Measurements from ENCODE around the gene ZNF844.

The ZNF844 gene

DNA sequence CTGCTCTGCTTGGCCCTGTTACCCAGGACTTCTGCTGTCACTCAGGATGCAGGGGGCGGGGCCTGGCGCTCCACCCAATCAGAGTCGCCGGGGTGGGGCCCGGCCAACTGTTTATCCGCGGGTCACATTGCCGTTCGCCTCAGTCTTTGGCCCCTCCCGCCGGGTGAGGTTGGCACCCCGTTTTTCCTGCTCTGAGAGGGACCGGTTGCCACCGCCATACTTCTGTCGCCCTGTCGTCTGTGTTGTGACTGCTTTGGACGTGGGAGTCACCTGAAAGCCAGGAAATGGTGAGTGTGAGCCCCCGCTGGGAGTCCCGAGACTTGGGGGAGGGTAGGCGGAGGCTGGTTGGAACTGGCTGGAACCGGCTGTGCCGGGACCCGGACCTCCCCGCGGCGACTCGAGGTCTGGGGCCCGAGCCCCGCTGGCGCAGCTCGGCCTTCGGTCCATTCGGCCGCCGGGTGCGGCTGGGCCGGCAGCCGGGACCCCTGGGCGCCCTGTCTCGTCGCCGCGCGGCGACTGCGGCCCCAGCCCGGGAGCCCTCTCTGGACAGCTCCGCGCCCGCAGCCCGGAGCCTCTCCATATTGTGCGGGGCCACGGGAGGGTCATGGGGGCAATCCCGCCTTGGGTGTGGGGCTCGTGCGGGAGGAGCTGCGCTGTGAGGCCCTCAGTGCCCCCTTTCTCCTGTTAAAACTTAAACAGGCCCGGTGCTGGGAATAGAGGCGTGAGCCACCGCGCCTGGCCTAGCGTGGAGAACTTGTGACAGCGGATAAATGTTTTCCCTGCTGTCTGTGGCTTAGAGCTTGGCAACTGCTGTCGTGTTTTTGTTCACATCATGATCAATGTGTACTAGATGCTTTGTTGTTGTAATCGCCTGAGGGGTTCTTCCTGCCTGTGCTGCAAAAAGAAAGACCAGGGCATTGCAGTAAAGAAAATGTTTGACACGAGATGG, at the start of gene ZNF844:
ZNF844 (plus strand) TSS at position 142 of the 949 bp plus-strand sequence; CDS start at position 285, 143 bp downstream.
- TF ChIP-seq, protein P1, sequence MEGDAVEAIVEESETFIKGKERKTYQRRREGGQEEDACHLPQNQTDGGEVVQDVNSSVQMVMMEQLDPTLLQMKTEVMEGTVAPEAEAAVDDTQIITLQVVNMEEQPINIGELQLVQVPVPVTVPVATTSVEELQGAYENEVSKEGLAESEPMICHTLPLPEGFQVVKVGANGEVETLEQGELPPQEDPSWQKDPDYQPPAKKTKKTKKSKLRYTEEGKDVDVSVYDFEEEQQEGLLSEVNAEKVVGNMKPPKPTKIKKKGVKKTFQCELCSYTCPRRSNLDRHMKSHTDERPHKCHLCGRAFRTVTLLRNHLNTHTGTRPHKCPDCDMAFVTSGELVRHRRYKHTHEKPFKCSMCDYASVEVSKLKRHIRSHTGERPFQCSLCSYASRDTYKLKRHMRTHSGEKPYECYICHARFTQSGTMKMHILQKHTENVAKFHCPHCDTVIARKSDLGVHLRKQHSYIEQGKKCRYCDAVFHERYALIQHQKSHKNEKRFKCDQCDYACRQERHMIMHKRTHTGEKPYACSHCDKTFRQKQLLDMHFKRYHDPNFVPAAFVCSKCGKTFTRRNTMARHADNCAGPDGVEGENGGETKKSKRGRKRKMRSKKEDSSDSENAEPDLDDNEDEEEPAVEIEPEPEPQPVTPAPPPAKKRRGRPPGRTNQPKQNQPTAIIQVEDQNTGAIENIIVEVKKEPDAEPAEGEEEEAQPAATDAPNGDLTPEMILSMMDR (IDR thresholded peaks at IDR 0.05; ENCODE audit: low read depth, low read length) = no peak
- H3K4me3 ChIP-seq (ENCODE audit: low read depth, low read length) = peak within 1 kb of the TSS; percentile 85

GRCh38 chr19:12015015-12015752, 49.3 kb upstream of the ZNF844 start:
- TF ChIP-seq, protein P1 (IDR thresholded peaks at IDR 0.05; ENCODE audit: low read depth, low read length) = no peak

DNA sequence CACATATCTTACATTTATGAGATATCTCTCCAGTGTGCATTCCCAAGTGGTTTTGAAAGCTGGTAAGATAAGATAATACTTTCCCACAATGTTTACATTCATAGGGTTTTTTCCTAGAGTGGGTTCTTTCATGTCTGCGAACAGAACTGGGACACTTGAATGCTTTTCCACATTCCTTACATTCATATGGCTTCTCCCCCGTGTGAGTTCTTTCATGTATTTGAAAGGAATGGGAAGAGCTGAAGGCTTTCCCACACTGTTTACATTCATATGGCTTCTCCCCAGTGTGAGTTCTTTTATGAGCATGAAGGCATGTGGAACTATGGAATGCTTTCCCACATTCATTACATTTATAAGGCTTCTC, 48.8 kb upstream of the ZNF844 start:
- TF ChIP-seq, protein P1 (IDR thresholded peaks at IDR 0.05; ENCODE audit: low read depth, low read length) = no peak
- H3K4me3 ChIP-seq (ENCODE audit: low read depth, low read length) = no peak overlapping the region

More at GRCh38 chr19:12015015-12015752, 49.3 kb upstream of the ZNF844 start:
- no peak overlapping the region for H3K4me3 ChIP-seq (ENCODE audit: low read depth, low read length)

DNA sequence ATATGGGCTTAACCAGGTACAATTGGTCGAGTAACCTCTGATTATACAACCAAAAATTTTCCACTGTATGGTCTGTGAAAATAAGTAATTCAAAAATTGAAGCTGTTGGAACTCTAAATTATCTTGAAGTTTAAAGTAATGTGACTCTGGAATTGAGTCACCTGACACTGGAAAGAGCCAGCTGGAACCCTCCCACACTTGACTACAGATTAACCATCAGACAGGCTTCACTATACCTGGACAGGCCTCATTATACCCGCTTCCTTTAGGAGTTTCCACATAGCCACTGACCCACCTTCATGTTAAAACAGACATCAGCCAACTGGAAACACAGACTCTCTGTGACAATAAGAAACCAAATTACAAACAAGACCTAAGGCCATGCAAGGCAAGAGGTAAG, 30.3 kb upstream of the ZNF844 start:
- peak overlapping the region; percentile 87 for H3K4me3 ChIP-seq (ENCODE audit: low read depth, low read length)
- TF ChIP-seq, protein P1 (IDR thresholded peaks at IDR 0.05; ENCODE audit: low read depth, low read length) = no peak

DNA sequence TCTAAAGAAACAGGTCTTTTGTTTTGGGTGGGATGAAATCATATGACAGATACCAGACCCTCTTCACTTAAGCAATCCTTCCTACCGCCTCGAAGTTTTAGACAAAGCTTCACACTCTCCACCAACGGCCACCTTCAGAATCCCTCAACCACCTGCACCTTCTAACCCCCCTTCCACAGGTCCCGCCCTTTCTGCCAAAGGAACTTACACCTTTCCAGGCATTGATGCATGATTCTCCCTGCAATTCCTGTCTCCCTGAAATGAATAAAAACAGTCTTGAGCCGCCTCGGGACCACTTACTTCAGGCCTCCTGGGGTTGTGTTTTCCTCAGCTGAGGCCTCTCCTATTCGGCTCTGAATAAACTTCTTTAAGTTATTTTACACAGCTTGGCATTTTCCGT, 29.9 kb upstream of the ZNF844 start:
- peak overlapping the region; percentile 87 for H3K4me3 ChIP-seq (ENCODE audit: low read depth, low read length)
- TF ChIP-seq, protein P1 (IDR thresholded peaks at IDR 0.05; ENCODE audit: low read depth, low read length) = no peak

DNA sequence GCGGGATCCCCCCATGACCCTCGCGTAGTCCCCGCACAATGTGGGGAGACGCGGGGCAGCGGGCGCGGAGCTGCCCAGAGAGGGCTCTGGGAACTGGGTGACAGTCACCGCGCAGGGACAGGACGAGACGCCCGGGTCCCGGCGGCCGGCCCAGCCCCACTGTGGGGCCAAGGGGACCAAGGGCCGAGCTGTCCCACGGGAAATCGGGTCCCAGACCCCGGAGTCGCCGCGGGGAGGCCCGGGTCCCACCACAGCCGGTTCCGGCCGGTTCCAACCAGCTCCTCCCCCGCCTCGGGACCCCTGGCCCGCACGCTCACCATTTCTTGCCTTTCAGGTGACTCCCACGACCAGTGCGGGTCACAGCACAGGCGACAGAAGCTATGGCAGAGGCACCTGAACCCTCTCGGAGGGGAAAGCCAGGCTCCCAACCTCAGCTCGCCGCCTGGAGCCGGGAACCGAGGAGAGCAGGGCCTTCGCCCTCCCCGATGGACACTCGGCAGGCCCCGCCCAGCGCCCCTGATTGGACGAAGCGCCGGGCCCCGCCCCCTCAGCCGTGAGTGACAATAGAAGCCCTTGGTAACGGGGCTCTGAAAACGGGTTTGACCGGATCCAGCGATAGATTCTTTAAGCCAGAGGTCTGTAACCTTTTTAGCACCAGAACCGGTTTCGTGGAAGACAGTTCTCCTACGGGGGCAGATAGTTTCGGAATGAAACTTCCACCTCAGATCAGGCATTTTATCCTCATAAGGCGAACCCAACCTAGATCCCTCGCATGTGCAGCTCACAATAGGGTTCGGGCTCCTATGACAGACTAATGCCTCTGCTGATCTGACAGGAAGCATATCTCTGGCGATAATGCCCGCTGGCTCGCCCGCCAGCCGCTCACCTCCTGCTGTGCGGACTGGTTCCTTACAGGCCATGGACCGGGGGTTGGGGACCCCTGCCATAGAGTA, 29.0 kb upstream of the ZNF844 start, which contains the start of gene ZNF433:
ZNF433 (minus strand) TSS at position 460 of the 953 bp plus-strand sequence; CDS start at position 320, 140 bp downstream.
- TF ChIP-seq, protein P1 (IDR thresholded peaks at IDR 0.05; ENCODE audit: low read depth, low read length) = no peak
- H3K4me3 ChIP-seq (ENCODE audit: low read depth, low read length) = peak within 1 kb of the TSS; percentile 87

Data from WI38 (cell line).